ENCODE measurements around the gene MAFB.

The MAFB gene

DNA sequence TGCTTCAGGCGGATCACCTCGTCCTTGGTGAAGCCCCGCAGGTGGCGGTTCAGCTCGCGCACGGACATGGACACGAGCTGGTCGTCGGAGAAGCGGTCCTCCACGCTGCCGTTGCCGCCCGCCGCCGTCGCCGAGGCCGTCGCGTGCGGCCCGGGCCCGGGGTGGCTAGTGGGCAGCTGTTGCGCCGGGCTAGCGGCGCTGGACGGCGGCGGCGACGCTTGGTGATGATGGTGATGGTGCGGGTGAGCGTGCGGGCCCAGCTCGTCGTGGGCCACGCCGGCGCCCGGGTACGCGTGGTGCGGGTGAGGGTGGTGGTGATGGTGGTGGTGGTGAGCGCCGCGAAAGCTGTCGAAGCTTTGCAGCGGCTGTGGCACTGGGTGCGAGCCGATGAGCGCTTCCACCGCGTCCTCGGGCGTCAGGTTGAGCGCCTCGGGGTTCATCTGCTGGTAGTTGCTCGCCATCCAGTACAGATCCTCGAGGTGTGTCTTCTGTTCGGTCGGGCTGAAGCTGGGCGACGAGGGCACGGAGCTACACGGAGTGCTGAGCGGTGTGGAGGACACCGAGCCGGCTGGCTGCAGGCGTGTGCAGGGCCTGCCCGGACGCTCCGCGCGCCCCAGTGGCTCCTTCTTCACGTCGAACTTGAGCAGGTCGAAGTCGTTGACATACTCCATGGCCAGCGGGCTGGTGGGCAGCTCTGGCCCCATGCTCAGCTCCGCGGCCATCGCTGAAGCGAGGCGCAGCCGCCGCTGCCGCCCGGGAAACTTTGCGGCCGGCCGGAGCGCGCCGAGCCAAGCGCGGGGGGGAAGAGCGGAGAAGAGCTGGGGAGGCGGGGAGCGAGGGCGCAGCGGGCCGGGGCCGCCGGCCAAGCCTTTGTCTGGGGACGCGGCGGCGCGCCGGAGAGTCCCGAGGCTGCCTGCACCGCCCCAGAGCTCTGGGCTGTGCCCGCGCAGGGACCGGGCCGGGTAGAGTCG lies 622 bp downstream of the MAFB start:
- Histone ChIP-seq H3K27ac (ENCODE audit: extremely low read depth, low read depth, low read length) (peak overlapping the region; percentile 53; the same call in 1 of the 2 replicates), H3K9me3 (ENCODE audit: control insufficient read depth, insufficient read depth, low read depth, low read length) (no peaks in the 10 kb centered on the region), H3K36me3 (ENCODE audit: control insufficient read depth in 2 of 2, insufficient read depth in 1 of 2, low read length in 2 of 2) (peaks cover 0 to 15% of the 10 kb centered on the region in 2 experiments; a peak in 1 of 3 replicates), H3K4me1 (ENCODE audit: control insufficient read depth, insufficient read depth, low read length) (0 out of 2 replicates have a peak, but pooled peaks cover 2% of the 10 kb centered on the region), H3K4me3 (ENCODE audit: low read depth, low read length) (peak overlapping the region; percentile 53)
- ChIA-PET POLR2A (interaction anchor here (0.6 to 3.0 kb wide), 41 partner anchors 13 to 1577 kb away, joined by 3 to 45 read pairs (median 4); partner anchors contain the start of gene LPIN3), CTCF (interaction anchor here (0.7 to 1.8 kb wide), 7 partner anchors 15 to 479 kb away, joined by 3 to 11 read pairs (median 3); no protein-coding TSS in a partner anchor)
- TF ChIP-seq ZBTB20 (tag by site-specific recombination; IDR thresholded peaks at IDR 0.05), result peak; percentile 38; the same call in 1 of the 2 replicates
- TF ChIP-seq ZBTB8A (tag by site-specific recombination; IDR thresholded peaks at IDR 0.05), result 0 out of 2 replicates have a peak, but pooled peaks have one; percentile 8
- TF ChIP-seq, protein P1, sequence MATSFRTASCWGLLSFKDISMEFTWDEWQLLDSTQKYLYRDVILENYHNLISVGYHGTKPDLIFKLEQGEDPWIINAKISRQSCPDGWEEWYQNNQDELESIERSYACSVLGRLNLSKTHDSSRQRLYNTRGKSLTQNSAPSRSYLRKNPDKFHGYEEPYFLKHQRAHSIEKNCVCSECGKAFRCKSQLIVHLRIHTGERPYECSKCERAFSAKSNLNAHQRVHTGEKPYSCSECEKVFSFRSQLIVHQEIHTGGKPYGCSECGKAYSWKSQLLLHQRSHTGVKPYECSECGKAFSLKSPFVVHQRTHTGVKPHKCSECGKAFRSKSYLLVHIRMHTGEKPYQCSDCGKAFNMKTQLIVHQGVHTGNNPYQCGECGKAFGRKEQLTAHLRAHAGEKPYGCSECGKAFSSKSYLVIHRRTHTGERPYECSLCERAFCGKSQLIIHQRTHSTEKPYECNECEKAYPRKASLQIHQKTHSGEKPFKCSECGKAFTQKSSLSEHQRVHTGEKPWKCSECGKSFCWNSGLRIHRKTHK (tag by site-specific recombination; IDR thresholded peaks at IDR 0.05), result no peak
- TF ChIP-seq, protein P2, sequence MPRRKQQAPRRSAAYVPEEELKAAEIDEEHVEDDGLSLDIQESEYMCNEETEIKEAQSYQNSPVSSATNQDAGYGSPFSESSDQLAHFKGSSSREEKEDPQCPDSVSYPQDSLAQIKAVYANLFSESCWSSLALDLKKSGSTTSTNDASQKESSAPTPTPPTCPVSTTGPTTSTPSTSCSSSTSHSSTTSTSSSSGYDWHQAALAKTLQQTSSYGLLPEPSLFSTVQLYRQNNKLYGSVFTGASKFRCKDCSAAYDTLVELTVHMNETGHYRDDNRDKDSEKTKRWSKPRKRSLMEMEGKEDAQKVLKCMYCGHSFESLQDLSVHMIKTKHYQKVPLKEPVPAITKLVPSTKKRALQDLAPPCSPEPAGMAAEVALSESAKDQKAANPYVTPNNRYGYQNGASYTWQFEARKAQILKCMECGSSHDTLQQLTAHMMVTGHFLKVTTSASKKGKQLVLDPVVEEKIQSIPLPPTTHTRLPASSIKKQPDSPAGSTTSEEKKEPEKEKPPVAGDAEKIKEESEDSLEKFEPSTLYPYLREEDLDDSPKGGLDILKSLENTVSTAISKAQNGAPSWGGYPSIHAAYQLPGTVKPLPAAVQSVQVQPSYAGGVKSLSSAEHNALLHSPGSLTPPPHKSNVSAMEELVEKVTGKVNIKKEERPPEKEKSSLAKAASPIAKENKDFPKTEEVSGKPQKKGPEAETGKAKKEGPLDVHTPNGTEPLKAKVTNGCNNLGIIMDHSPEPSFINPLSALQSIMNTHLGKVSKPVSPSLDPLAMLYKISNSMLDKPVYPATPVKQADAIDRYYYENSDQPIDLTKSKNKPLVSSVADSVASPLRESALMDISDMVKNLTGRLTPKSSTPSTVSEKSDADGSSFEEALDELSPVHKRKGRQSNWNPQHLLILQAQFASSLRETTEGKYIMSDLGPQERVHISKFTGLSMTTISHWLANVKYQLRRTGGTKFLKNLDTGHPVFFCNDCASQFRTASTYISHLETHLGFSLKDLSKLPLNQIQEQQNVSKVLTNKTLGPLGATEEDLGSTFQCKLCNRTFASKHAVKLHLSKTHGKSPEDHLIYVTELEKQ (tag by site-specific recombination; IDR thresholded peaks at IDR 0.05; ENCODE audit: borderline replicate concordance), result no peak
- TF ChIP-seq EGR2 (tag by site-specific recombination; IDR thresholded peaks at IDR 0.05; ENCODE audit: low read depth), result no peak
- no peak for TF ChIP-seq ZNF24 (tag by site-specific recombination; IDR thresholded peaks at IDR 0.05)
- TF ChIP-seq, protein P3, sequence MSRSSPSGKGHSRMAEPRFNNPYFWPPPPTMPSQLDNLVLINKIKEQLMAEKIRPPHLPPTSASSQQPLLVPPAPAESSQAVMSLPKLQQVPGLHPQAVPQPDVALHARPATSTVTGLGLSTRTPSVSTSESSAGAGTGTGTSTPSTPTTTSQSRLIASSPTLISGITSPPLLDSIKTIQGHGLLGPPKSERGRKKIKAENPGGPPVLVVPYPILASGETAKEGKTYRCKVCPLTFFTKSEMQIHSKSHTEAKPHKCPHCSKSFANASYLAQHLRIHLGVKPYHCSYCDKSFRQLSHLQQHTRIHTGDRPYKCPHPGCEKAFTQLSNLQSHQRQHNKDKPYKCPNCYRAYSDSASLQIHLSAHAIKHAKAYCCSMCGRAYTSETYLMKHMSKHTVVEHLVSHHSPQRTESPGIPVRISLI (tag by site-specific recombination; IDR thresholded peaks at IDR 0.05), result no peak
- no peak for TF ChIP-seq ZNF707 (tag by site-specific recombination; IDR thresholded peaks at IDR 0.05)
- TF ChIP-seq, protein P4, sequence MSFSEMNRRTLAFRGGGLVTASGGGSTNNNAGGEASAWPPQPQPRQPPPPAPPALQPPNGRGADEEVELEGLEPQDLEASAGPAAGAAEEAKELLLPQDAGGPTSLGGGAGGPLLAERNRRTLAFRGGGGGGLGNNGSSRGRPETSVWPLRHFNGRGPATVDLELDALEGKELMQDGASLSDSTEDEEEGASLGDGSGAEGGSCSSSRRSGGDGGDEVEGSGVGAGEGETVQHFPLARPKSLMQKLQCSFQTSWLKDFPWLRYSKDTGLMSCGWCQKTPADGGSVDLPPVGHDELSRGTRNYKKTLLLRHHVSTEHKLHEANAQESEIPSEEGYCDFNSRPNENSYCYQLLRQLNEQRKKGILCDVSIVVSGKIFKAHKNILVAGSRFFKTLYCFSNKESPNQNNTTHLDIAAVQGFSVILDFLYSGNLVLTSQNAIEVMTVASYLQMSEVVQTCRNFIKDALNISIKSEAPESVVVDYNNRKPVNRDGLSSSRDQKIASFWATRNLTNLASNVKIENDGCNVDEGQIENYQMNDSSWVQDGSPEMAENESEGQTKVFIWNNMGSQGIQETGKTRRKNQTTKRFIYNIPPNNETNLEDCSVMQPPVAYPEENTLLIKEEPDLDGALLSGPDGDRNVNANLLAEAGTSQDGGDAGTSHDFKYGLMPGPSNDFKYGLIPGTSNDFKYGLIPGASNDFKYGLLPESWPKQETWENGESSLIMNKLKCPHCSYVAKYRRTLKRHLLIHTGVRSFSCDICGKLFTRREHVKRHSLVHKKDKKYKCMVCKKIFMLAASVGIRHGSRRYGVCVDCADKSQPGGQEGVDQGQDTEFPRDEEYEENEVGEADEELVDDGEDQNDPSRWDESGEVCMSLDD (tag by site-specific recombination; IDR thresholded peaks at IDR 0.05), result 0 out of 2 replicates have a peak, but pooled peaks have one; percentile 17
- TF ChIP-seq ZNF777 (tag by site-specific recombination; IDR thresholded peaks at IDR 0.05; ENCODE audit: borderline replicate concordance), result peak; percentile 32; the same call in 1 of the 2 replicates
- TF ChIP-seq, protein P5, sequence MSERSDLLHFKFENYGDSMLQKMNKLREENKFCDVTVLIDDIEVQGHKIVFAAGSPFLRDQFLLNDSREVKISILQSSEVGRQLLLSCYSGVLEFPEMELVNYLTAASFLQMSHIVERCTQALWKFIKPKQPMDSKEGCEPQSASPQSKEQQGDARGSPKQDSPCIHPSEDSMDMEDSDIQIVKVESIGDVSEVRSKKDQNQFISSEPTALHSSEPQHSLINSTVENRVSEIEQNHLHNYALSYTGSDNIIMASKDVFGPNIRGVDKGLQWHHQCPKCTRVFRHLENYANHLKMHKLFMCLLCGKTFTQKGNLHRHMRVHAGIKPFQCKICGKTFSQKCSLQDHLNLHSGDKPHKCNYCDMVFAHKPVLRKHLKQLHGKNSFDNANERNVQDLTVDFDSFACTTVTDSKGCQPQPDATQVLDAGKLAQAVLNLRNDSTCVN (tag by site-specific recombination; optimal IDR thresholded peaks at IDR 0.05), result peak; percentile 29
- 0 out of 2 replicates have a peak, but pooled peaks have one; percentile 18 for TF ChIP-seq ZNF223 (tag by site-specific recombination; IDR thresholded peaks at IDR 0.05)
- TF ChIP-seq IKZF3 (tag by site-specific recombination; IDR thresholded peaks at IDR 0.05), result no peak
- no peak for TF ChIP-seq MYNN (tag by site-specific recombination; IDR thresholded peaks at IDR 0.05; ENCODE audit: borderline replicate concordance)
- TF ChIP-seq ZNF626 (tag by site-specific recombination; IDR thresholded peaks at IDR 0.05), result no peak
- TF ChIP-seq, protein P6, sequence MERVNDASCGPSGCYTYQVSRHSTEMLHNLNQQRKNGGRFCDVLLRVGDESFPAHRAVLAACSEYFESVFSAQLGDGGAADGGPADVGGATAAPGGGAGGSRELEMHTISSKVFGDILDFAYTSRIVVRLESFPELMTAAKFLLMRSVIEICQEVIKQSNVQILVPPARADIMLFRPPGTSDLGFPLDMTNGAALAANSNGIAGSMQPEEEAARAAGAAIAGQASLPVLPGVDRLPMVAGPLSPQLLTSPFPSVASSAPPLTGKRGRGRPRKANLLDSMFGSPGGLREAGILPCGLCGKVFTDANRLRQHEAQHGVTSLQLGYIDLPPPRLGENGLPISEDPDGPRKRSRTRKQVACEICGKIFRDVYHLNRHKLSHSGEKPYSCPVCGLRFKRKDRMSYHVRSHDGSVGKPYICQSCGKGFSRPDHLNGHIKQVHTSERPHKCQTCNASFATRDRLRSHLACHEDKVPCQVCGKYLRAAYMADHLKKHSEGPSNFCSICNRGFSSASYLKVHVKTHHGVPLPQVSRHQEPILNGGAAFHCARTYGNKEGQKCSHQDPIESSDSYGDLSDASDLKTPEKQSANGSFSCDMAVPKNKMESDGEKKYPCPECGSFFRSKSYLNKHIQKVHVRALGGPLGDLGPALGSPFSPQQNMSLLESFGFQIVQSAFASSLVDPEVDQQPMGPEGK (tag by site-specific recombination; IDR thresholded peaks at IDR 0.05), result no peak
- TF ChIP-seq, protein P7, sequence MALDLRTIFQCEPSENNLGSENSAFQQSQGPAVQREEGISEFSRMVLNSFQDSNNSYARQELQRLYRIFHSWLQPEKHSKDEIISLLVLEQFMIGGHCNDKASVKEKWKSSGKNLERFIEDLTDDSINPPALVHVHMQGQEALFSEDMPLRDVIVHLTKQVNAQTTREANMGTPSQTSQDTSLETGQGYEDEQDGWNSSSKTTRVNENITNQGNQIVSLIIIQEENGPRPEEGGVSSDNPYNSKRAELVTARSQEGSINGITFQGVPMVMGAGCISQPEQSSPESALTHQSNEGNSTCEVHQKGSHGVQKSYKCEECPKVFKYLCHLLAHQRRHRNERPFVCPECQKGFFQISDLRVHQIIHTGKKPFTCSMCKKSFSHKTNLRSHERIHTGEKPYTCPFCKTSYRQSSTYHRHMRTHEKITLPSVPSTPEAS (tag by site-specific recombination; IDR thresholded peaks at IDR 0.05), result no peak
- peak; percentile 5; the same call in 1 of the 2 replicates for TF ChIP-seq SCRT2 (tag by site-specific recombination; IDR thresholded peaks at IDR 0.05)
- peak; percentile 87 for TF ChIP-seq ZNF341 (tag by site-specific recombination; IDR thresholded peaks at IDR 0.05; ENCODE audit: low read depth)

Data from HEK293 (cell line).